Measurements from ENCODE around the gene CTSD. TPM values are rescaled to one million over a fixed set of nuclear protein-coding genes. Genes with fewer than 3 reads are reported as not detected.

Gene CTSD
- total RNA-seq, 6 experiments from 2014 or later: 212 to 240 (median 229) TPM

- Mint-ChIP-seq H3K27ac (no peak overlapping the region), H3K9me3 (peaks cover 9% of the 10 kb centered on the region; the same call in 1 of the 2 replicates), H3K36me3 (ENCODE audit: low read depth) (peaks cover 7% of the 10 kb centered on the region; the same call in 1 of the 2 replicates), H3K27me3 (ENCODE audit: insufficient read depth) (peaks cover 34% of the 10 kb centered on the region), H3K4me3 (no peak overlapping the region), H3K4me1 (ENCODE audit: low read depth) (no peaks in the 10 kb centered on the region; the same call in 1 of the 2 replicates)
- TF ChIP-seq, protein P1, sequence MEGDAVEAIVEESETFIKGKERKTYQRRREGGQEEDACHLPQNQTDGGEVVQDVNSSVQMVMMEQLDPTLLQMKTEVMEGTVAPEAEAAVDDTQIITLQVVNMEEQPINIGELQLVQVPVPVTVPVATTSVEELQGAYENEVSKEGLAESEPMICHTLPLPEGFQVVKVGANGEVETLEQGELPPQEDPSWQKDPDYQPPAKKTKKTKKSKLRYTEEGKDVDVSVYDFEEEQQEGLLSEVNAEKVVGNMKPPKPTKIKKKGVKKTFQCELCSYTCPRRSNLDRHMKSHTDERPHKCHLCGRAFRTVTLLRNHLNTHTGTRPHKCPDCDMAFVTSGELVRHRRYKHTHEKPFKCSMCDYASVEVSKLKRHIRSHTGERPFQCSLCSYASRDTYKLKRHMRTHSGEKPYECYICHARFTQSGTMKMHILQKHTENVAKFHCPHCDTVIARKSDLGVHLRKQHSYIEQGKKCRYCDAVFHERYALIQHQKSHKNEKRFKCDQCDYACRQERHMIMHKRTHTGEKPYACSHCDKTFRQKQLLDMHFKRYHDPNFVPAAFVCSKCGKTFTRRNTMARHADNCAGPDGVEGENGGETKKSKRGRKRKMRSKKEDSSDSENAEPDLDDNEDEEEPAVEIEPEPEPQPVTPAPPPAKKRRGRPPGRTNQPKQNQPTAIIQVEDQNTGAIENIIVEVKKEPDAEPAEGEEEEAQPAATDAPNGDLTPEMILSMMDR (IDR thresholded peaks at IDR 0.05): no peak
- DNase-seq: no peak
Observed at GRCh38 chr11:1728301-1728700, 35.4 kb downstream of the CTSD start.

- Mint-ChIP-seq H3K27me3 (ENCODE audit: insufficient read depth) (peaks cover 30% of the 10 kb centered on the region), H3K27ac (no peak overlapping the region), H3K36me3 (ENCODE audit: low read depth) (peaks cover 7% of the 10 kb centered on the region; the same call in 1 of the 2 replicates), H3K4me3 (no peak overlapping the region), H3K4me1 (ENCODE audit: low read depth) (no peaks in the 10 kb centered on the region; the same call in 1 of the 2 replicates), H3K9me3 (peaks cover 9% of the 10 kb centered on the region; the same call in 1 of the 2 replicates)
- DNase-seq: no peak
- TF ChIP-seq, protein P1 (IDR thresholded peaks at IDR 0.05): no peak
Observed at GRCh38 chr11:1727861-1728260, 35.9 kb downstream of the CTSD start.

DNA sequence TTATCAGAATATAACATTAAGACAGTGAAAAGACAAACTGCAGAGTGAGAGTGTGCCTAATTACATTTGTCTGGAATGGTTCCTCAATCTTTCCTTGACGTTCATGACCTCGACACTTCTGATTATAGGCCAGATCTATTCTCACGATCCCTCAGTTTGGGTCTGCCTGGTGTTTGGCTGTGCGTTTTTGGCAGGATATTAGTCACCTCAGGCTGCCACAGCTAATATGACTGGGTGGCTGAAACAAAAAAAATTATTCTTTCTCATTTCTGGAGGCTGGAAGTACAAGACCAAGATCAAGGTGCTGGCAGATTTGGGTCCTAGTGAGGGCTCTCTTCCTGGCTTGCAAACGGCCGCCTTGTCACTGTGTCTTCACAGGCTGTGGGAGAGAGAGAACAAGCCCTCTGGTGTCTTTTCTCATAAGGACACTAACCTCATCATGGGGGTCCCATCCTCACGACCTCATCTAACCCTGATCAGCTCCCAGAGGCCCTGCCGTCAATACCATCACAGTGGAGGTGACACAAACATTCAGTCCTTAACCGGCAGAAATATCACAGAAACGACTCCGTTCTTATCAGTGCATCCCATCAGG is 36.5 kb downstream of the CTSD start:
- no peak for DNase-seq
- Mint-ChIP-seq H3K27ac (no peak overlapping the region), H3K36me3 (ENCODE audit: low read depth) (peaks cover 7% of the 10 kb centered on the region; the same call in 1 of the 2 replicates), H3K9me3 (peaks cover 9% of the 10 kb centered on the region; the same call in 1 of the 2 replicates), H3K4me3 (no peak overlapping the region), H3K27me3 (ENCODE audit: insufficient read depth) (peaks cover 32% of the 10 kb centered on the region), H3K4me1 (ENCODE audit: low read depth) (no peaks in the 10 kb centered on the region; the same call in 1 of the 2 replicates)
- TF ChIP-seq, protein P1 (IDR thresholded peaks at IDR 0.05): no peak

- DNase-seq: no peak
- Mint-ChIP-seq H3K4me1 (ENCODE audit: low read depth) (no peaks in the 10 kb centered on the region), H3K27ac (no peak overlapping the region), H3K4me3 (no peak overlapping the region), H3K27me3 (ENCODE audit: insufficient read depth) (peaks cover 29% of the 10 kb centered on the region), H3K36me3 (ENCODE audit: low read depth) (no peaks in the 10 kb centered on the region), H3K9me3 (no peaks in the 10 kb centered on the region)
- TF ChIP-seq, protein P1 (IDR thresholded peaks at IDR 0.05): no peak
Observed at GRCh38 chr11:1719781-1720180, 43.9 kb downstream of the CTSD start.

DNA sequence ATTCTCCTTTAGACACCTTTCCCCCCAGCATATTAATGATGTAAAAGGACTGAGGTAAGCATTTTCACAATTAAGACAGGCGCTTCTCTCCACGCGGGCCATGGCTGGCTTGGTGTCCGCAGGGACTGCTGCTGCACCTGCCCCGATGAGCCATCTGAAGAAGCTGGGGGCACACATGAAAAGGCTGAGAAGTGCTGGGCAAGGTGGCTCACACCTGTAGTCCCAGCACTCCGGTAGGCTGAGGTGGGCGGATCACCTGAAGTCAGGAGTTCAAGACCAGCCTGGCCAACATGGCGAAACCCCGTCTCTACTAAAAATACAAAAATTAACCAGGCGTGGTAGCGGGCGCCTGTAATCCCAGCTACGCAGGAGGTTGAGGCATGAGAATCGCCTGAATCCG is 45.4 kb downstream of the CTSD start:
- Mint-ChIP-seq H3K27me3 (ENCODE audit: insufficient read depth) (peaks cover 37% of the 10 kb centered on the region), H3K36me3 (ENCODE audit: low read depth) (no peaks in the 10 kb centered on the region), H3K4me1 (ENCODE audit: low read depth) (no peaks in the 10 kb centered on the region), H3K9me3 (no peaks in the 10 kb centered on the region), H3K27ac (no peak overlapping the region), H3K4me3 (no peak overlapping the region)
- DNase-seq: no peak
- TF ChIP-seq, protein P1 (IDR thresholded peaks at IDR 0.05): no peak
